ENCODE results near the gene CYP2W1.

CYP2W1 gene

DNA sequence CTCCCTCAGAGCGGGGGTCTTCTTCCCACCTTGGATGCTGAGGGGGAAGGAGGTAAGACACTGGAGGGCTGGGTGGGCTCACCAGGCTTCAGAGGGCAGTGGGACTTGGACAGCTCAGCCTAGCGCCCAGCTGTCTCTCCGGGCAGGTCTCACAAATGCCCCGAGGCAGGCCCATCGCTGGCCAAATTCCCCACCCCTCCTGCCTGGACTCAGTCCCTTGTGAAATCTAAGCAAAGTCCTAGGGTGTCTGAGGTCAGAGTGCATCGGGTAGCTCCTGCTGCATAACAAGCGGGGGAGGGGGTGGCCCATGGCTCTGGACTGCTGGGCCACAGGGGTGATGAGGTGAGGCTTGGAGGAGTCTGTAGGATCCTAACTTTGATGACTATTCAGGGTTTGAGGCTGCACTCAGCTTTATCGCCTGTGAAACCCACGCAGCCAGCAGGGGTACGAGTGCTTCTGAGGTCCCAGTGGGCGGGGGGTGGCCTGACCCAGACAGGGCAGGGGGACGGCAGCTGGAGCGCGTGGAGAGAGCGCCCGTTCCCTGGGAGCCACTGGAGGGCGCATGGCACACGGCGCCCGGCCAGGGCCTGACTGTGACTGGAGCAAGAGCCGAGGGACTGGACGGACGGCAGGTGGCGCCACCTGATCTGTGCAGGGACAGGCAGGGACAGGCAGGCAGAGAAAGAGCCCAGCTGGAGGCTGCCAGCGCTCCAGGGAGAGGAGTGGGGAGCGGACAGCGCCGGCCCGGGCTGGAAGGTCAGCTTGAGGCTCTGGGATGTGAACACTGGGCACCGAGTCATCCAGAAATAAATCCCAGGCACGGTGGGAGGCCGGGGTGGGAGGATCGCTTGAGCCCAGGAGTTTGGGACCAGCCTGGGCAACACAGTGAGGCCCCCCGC is 10.0 kb downstream of the CYP2W1 start:
- Histone ChIP-seq H3K36me3 (replicated peaks; ENCODE audit: insufficient read depth, low read length) (no peaks in the 10 kb centered on the region), H3F3A (ENCODE audit: insufficient read depth, low read length) (no peaks in the 10 kb centered on the region), H4K20me1 (ENCODE audit: insufficient read depth, low read length) (no peaks in the 10 kb centered on the region), H3K4me2 (ENCODE audit: low read depth, low read length) (no peak overlapping the region), H3K27ac (ENCODE audit: low read length) (no peak overlapping the region), H3K27me3 (replicated peaks; ENCODE audit: insufficient read depth, low read length) (peaks cover 2% of the 10 kb centered on the region; the same call in 1 of the 2 replicates), H3K9ac (ENCODE audit: low read length) (no peak overlapping the region), H3K9me3 (replicated peaks; ENCODE audit: insufficient read depth, low read length) (no peaks in the 10 kb centered on the region), H3K79me2 (ENCODE audit: low read length) (no peaks in the 10 kb centered on the region), H3K4me1 (ENCODE audit: low read length) (no peaks in the 10 kb centered on the region), H3K4me3 (ENCODE audit: low read length) (no peak overlapping the region), H3K9me2 (replicated peaks; ENCODE audit: insufficient read depth, low read length) (no peaks in the 10 kb centered on the region), H2AFZ (ENCODE audit: low read length) (no peak overlapping the region)
- DNase-seq, result peak; percentile 89
- TF ChIP-seq CTCF (IDR thresholded peaks at IDR 0.05; ENCODE audit: low read length) (peak; percentile 100), EZH2phosphoT487 (IDR thresholded peaks at IDR 0.05; ENCODE audit: low read length) (no peak)

- no peaks in the 10 kb centered on the region for H3F3A ChIP-seq (ENCODE audit: insufficient read depth, low read length)
- TF ChIP-seq EZH2phosphoT487 (IDR thresholded peaks at IDR 0.05; ENCODE audit: low read length) (no peak), CTCF (IDR thresholded peaks at IDR 0.05; ENCODE audit: low read length) (no peak), EZH2 (optimal IDR thresholded peaks at IDR 0.05; ENCODE audit: low read depth, low read length) (no peak)
- no peaks in the 10 kb centered on the region for H3K27me3 ChIP-seq (replicated peaks; ENCODE audit: insufficient read depth, low read length)
- no peaks in the 10 kb centered on the region for H3K4me1 ChIP-seq (ENCODE audit: low read length)
- H3K9me2 ChIP-seq (replicated peaks; ENCODE audit: insufficient read depth, low read length), result no peaks in the 10 kb centered on the region
- no peak overlapping the region for H3K27ac ChIP-seq (ENCODE audit: low read length)
- DNase-seq, result no peak
- H3K9me3 ChIP-seq (replicated peaks; ENCODE audit: insufficient read depth, low read length), result no peaks in the 10 kb centered on the region
- no peaks in the 10 kb centered on the region for H3K79me2 ChIP-seq (ENCODE audit: low read length)
- no peaks in the 10 kb centered on the region for H3K36me3 ChIP-seq (replicated peaks; ENCODE audit: insufficient read depth, low read length)
- no peak overlapping the region for H3K4me3 ChIP-seq (ENCODE audit: low read length)
- no peak overlapping the region for H3K4me2 ChIP-seq (ENCODE audit: low read depth, low read length)
- no peak overlapping the region for H2AFZ ChIP-seq (ENCODE audit: low read length)
- H3K9ac ChIP-seq (ENCODE audit: low read length), result no peak overlapping the region
- no peaks in the 10 kb centered on the region for H4K20me1 ChIP-seq (ENCODE audit: insufficient read depth, low read length)
Observed at GRCh38 chr7:994592-995308, 11.8 kb downstream of the CYP2W1 start.

DNA sequence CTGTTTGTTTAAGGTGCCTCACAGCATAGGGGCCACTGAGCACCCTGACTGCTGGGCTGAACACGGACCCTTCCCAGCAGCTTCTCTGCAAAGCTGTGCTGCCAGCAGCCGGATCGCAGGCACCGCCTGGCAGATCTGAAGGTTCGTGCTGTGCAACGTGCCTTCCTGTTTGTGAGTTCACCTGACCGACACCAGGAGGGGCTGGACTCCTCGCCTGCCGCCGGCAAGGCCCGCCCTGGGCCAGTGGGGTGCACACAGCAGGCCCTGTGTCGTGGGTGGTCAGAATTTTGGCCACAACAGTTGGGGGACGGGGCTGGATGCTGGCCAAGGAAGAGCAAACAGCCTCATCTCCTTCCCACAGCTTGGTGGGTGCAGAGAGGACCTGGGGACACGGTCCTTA is 12.6 kb downstream of the CYP2W1 start:
- Histone ChIP-seq H3F3A (ENCODE audit: insufficient read depth, low read length) (no peaks in the 10 kb centered on the region), H3K4me3 (ENCODE audit: low read length) (no peak overlapping the region), H4K20me1 (ENCODE audit: insufficient read depth, low read length) (no peaks in the 10 kb centered on the region), H3K4me1 (ENCODE audit: low read length) (no peaks in the 10 kb centered on the region), H3K27ac (ENCODE audit: low read length) (no peak overlapping the region), H3K9me3 (replicated peaks; ENCODE audit: insufficient read depth, low read length) (no peaks in the 10 kb centered on the region), H3K27me3 (replicated peaks; ENCODE audit: insufficient read depth, low read length) (no peaks in the 10 kb centered on the region), H3K79me2 (ENCODE audit: low read length) (no peaks in the 10 kb centered on the region), H3K9ac (ENCODE audit: low read length) (no peak overlapping the region), H3K4me2 (ENCODE audit: low read depth, low read length) (no peak overlapping the region), H3K9me2 (replicated peaks; ENCODE audit: insufficient read depth, low read length) (no peaks in the 10 kb centered on the region), H3K36me3 (replicated peaks; ENCODE audit: insufficient read depth, low read length) (no peaks in the 10 kb centered on the region), H2AFZ (ENCODE audit: low read length) (no peak overlapping the region)
- no peak for DNase-seq
- TF ChIP-seq EZH2phosphoT487 (IDR thresholded peaks at IDR 0.05; ENCODE audit: low read length) (no peak), CTCF (IDR thresholded peaks at IDR 0.05; ENCODE audit: low read length) (no peak), EZH2 (optimal IDR thresholded peaks at IDR 0.05; ENCODE audit: low read depth, low read length) (no peak)
